CD4-positive, alpha-beta T cell treated with Interleukin-4 for 4 hours (primary cell): Measurements from ENCODE around the gene TAGLN3.
"Not testable (repeated sequence)": the region's sequence is repeated elsewhere in the genome, so short reads cannot be mapped to it uniquely, and the experiment has no call there.

Experiments
- DNase-seq: peaks from one replicate; pipeline ENCODE4 v3.0.0-alpha.2; 2020

Gene TAGLN3

DNA sequence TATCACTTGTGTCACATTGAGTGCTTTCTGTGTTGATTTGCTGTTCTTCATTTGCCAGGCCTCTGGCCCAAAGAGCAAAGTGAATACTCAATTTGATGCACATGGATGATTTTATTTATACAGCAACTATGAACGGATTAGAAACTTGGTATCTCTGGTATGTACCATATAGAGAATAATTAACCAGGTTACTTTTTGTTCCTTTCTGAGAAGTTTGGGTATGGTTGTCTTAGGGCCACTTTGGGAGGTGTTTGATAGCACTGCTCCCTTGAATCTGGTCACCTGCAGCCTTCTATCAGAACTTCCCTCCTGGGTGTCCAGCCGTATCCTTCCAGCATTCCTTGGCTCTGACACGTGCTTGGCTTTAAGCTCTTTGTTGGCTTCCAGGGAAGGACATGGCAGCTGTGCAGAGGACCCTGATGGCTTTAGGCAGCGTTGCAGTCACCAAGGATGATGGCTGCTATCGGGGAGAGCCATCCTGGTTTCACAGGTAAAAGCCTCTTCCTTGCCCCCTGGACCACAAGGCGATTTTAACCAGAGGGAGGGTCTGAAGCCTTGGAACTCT lies 12.7 kb downstream of the TAGLN3 start:
- DNase-seq: no peak

DNA sequence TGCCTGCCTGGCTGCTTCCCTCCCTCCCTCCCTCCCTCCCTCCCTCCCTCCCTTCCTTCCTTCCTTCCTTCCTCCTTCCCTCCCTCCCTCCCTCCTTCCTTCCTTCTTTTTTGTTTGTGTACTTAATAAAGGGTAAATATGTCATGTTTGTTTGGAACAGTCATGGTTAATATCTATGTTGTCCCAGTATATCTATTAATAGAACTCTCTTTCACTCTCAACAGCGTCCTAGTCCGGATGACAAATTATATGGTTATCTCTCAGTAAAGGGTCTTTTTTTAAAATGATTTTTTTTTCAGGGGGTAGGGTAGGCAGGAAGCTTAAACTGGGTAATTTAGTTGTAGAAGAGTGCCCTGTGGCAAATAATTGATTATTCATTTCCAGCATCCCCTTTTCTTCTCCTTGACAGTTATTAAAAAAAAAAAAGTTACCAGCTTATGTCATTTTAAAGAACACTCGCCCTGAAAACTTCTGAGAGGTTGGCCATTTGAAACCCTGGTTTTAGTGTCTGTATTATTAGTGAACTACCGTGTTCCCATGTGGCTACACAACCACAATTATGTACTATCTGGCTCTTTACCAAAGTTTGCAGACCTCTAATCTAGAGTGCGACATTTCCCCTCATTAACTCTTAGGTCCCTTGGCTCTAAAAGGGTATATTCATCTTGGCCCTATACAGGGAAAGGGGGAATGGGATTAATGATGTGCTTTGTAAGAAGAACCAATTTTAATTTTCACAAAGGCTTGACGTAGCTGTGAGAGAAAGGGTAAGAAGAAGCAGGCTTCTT lies 13.7 kb downstream of the TAGLN3 start:
- no peak for DNase-seq

DNA sequence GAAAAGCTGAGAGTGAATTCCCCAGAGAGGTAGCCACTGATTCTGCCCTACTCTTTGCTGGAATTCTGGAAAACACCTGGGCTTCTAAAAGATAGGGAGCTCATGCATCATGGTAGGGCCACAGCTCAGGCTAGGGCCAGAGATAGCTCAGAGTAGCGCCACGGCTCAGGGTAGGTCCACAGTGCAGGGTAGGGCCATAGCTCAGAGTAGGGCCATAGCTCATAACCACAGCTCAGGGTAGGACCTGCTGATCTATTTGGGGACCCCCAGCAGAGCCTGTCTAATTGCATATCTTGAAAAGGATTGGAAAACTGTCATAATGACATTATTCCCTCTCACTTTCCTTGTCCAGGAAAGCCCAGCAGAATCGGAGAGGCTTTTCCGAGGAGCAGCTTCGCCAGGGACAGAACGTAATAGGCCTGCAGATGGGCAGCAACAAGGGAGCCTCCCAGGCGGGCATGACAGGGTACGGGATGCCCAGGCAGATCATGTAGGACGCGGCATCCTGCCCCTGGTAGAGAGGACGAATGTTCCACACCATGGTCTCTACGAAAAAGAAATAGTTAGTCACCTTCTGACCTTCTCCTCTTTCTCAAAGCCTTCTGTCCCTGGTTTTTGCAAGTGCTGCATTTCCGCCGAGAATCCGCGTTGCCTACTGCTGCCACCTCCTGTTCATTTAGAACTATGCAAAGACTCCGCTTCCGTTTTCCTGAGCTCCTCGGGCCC lies 14.5 kb downstream of the TAGLN3 start:
- peak; percentile 65 for DNase-seq

DNA sequence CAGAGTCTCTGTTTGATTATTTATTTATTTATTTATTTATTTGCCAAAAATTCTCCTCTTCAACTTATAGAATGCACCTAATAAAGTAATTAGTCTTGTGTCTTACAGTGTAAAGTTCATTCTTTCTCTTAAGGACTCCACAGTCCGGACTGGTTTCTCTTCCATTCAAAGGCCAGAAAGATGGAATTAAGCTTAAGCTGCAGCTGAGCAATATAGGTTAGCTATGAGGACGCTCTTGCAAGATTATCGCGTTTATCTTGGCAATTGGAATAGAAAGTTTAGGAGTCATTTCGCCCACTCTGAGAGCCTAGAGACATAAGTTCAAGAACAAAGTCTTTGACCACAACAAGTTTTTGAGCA lies 15.0 kb downstream of the TAGLN3 start:
- no peak for DNase-seq

- no peak for DNase-seq
These were observed 18.4 kb downstream of the TAGLN3 start for GRCh38 chr3:112017091-112017490.

- no peak for DNase-seq
These were observed 20.0 kb downstream of the TAGLN3 start for GRCh38 chr3:112018712-112019111.

DNA sequence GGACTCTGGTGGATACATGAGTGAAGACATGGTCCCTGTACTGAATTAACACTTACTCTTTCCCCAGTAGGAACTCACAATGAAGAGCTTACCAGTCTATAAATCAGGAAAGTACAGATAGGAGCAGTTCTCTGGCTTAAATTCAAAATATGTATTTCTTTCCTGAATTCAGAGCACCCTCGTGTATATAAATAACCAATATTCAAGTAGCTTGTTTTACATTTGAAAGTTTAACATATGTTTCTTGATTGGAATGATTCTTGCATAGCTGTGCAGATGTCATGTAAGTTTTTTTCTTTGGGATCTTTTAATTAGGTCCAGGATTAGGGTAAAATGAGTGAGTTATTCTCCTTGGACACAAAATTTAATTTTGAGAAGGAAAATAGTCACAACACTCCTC lies 21.0 kb downstream of the TAGLN3 start:
- no peak for DNase-seq

- DNase-seq: no peak
These were observed 22.0 kb downstream of the TAGLN3 start for GRCh38 chr3:112020674-112021085.

- DNase-seq: no peak
These were observed 28.4 kb downstream of the TAGLN3 start for GRCh38 chr3:112027142-112027541.

DNA sequence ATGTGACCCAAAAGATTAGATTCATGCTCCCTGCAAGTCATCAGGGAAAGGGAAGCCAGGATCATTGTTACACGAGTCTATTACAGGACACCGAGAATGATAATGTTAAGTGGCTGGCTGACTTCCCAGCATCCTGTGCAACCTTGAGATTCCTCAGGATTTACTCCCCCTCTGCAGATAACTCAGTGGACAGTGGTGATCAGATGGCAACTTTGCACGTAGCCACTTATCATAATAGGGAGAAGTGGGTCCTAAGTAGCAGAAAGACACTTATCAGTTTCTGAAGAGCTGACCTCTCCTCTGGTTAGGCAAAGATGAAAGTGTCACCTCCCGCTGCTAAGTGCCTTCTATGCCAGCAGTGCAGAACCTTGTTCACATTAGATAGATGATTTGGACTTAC lies 29.1 kb downstream of the TAGLN3 start:
- DNase-seq: no peak

DNA sequence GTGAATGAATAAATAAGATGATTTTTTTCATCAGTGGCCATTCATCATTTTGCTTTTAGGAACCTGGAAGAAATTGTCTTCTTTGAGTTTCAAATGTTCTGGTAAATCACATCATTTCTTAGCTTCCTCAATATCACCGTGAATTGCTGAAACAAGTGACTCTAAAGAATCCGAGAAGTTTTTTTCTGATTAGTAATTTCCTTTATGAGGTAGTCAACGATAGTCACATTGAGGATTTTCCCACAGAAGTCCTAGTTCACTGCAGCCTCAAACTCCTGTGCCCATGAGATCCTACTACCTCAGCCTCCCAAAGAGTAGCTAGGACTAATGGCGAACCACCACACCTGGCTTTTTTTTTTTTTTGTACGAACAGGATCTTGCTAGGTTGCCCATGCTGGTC lies 32.2 kb downstream of the TAGLN3 start:
- no peak for DNase-seq

- no peak for DNase-seq
These were observed 33.5 kb downstream of the TAGLN3 start for GRCh38 chr3:112032098-112032731.

GRCh38 chr3:112034436-112034835 lies 35.7 kb downstream of the TAGLN3 start, which contains the start of gene TMPRSS7:
TSS of gene TMPRSS7 (plus strand) at chr3:112034736. CDS start at chr3:112034846, 110 bp downstream.
- no peak for DNase-seq

DNA sequence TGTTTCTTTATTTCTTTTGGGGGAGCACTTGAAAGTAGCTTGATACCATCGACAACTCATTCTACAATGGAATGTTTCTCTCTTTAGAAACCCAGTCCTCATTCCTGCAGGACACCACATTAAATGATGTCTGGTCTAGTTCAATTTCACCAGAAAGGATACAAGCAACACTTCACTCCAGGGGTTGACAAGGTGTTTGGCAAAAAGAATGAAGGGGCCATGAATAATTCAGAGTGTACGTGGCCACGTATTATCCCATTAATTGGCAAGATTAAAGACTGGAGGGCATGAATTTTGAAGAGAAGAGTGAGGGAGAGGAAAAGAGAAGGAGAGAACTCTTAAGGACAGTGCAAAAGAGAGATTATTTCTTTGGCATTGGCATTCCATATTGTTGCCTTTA lies 36.5 kb downstream of the TAGLN3 start:
- no peak for DNase-seq

- DNase-seq: not testable (repeated sequence)
These were observed 38.5 kb downstream of the TAGLN3 start for GRCh38 chr3:112037194-112037593.

- DNase-seq: no peak
These were observed 40.1 kb downstream of the TAGLN3 start for GRCh38 chr3:112038863-112039262.

GRCh38 chr3:112041321-112041720 lies 42.6 kb downstream of the TAGLN3 start:
- no peak for DNase-seq

DNA sequence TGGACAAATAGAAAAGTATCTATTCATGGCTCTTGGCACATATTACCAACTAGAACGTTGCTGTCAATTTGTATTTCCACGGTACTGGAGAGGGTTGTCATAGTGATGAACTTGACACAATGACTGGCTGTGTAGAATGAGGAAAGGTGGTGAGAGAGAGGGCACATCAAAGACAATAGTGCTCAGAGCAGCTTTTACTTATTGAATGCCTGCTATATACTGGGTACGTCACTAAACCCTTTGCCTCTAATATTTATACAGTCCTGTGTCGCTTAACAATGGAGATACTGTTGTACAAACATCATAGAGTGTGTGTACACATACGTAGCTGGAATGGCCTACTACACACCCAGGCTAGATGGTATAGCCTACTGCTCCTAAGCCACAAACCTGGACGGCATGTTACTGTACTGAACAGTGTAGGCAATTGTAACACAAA lies 44.1 kb downstream of the TAGLN3 start:
- no peak for DNase-seq

- DNase-seq: peak; percentile 63
These were observed 45.0 kb downstream of the TAGLN3 start for GRCh38 chr3:112043621-112044201.

DNA sequence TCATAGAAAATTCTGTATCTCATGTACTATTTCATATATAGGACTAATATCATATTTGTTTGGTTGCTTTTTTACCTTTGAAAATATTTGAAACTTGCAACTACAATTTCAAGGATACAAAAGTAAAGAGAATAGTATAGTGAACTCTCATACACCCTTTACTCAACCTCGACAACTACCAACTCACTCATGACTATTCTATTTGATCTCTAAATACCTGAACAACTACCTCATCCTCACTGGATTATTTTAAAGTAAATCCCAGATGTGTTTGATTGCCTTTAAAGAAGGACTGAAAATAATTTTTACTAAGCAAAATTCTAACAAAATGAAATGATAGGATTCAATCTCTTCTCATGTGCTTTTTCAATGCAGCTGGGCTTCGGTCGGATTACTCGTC lies 47.9 kb downstream of the TAGLN3 start:
- DNase-seq: no peak

DNA sequence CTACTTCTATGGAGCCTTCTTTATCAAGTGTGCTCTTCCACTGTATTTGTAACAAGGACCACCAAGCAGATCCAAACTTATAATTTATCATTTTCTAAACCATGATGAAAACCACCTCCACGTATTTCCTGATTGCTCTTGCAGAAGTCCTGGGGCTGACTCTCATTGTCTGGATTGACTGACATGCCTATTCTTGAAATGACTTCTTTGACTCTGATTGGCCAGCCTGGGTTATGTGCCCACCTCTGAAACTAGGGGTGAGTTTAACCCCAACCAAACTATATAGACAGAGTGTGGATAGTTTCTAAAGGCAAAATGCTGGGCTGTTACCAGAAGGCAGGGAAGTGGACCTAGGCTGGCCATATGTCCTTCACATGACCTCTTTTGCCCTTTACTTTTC lies 48.5 kb downstream of the TAGLN3 start:
- DNase-seq: no peak

DNA sequence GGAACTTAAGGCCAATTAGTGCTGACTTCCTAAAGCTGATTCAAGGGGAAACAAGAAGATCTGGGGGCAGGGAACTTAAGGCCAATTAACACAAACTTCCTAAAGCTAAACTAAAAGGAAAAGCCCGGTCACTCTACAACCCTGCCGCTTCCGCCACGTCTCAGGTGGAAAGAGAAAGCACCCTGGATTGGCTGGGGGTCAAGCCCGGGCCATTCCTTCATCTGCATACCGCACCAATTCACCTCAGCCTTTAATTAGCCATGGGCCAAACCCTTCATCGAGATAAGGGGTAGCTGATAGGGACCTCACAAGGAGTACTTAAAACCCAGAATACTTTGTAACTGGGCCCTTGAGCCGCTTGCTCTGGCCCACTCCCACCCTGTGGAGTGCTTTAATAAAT lies 50.2 kb downstream of the TAGLN3 start:
- no peak for DNase-seq

- no peak for DNase-seq
These were observed 54.5 kb downstream of the TAGLN3 start for GRCh38 chr3:112053229-112053628.
